NCI-H2171 treated with DMSO at 0.1 percent for 48 hours (cell line): ENCODE results near the gene NLRP1.

Experiments used
- DNase-seq: peaks from one replicate; lab custom pipeline; 2025; lab: John Stamatoyannopoulos, UW

Gene NLRP1

DNA sequence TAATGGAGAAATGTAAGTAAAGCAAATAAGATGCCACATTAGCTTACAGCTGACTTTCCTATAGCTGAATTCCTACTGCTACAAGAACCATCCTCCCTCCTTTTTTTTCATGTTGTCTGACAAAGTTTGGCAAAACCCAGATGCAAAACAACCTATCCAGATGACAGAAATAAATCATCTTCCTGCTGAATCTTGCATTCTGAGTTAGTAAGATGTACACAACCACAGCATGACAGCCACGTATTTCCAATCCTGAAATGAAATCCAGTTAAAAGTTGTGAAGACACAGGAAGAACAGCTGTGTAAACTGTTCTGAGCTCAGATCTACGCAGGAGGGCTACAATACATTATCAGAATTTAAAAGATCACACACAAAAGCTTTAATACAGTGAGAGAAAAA, 110.4 kb downstream of the NLRP1 start:
- DNase-seq = no peak

DNA sequence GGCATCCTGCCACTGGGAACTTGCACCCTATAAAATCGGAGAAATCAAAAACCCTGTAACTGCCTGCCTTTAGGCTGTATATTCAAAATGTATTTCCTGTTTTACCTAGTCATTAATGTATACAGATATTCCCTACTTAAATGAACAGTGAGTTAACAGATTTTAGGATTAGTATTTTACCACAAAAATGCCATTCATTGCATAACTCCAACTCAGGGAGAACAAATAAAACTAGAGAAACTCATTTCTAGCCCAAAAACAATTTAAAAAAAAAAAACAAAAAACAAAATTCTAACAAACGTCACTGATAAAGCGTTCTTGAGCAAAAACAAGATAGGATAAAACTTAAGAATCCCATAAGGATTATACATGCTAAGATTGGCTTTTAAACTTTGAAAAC, 111.8 kb downstream of the NLRP1 start:
- no peak for DNase-seq

DNA sequence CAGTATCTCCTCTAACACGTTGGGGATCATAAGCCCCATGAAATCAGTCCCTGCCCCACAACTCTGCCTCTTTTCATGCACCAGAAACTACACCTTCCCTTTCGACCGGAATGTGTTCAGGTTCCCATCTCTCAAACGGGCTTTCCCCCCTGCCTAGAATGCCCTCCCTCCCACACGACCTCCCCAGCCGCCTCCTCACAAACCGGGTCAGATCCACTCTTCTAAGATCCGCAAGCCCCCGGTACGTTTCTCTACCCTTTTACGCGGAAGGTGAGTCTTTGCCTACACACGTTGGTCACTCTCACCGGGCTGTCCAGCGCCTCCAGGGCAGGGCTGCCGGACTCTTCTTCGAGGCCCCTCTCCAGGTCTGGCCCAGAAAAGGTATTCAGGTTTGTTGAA, 116.2 kb downstream of the NLRP1 start:
- DNase-seq = no peak

DNA sequence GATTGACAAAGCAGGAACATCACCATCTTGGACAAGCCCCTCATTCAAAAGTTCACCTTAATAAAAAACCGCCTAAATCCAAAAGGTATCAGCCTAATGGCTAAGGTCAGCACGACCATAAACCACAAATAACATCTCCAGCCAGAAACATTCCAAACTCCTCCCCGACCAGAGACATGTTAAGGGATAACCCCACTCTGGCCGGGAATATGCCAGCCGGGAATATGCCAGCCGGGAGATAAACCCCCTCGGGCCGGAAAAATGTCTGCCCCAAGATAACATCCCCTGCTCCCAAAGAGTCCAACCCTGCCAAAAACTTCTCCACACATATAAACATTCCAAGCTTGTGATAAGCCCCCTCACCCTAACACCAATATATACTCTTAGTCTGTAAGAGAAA, 116.9 kb downstream of the NLRP1 start:
- DNase-seq = no peak

DNA sequence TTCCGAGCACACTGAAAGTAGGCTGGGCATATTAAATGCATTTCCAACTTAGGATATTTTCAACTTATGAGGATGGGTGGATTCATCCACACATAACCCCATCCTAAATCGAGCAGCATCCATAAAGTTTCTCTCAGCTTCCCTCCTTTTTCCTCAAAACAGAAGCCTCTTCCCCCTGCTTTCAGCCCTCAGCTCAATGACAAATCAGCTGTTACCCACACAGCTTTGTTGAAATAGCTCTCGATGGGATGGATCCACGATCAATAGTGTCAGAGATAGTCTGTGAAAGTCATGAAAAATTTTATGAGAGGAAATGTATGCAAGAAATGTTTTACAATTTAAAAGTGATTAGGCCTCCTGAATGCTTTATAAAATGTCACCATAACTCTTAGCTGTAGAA, 118.0 kb downstream of the NLRP1 start:
- no peak for DNase-seq

DNA sequence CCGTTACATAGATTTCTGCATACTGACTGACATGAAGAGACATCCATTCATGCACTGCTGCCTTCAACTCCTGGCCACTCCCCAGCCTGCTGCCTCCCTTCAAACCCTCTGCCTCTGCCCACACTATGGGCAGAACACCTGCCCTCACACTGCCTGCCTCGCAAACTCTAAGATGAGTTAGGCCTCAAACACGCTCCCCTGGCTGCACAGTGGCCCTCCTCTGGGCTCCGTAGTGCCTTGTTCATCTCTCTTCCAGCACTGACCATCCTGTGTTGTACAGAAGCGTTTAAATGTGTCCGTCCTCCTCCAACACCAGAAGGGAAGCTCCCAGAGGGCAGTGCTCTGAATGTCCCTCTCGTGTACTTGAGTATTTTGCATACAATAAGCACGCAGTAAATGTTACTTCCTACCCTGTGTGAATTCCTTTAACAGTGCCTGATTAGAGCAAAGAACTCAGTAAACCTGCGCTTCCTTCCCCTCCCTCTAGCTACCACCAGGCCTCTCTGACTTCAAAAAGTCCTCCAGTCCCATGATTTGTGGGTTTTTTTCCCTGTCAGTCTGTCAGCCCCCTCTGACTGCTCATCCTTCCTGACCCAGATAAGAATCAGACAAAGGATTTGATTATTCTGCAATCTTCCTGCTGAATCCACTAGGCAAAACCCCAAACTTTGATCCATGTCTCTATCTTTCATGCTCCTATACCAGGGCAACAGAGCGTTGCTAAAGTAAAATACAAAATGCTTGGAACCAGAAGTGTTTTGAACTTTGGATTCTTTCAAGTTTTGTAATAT, 119.4 kb downstream of the NLRP1 start:
- DNase-seq = no peak
